Activated CD8-positive, alpha-beta T cell treated with anti-CD3 and anti-CD28 coated beads, Interleukin-2, amount 10 ng/mL, durations not matched to agents 7 days and 5 days (primary cell): ENCODE results near the gene SCUBE3. TPM values are rescaled to one million over a fixed set of nuclear protein-coding genes. Genes with fewer than 3 reads are reported as not detected.
A peak's percentile ranks its signal among the peaks of the same experiment; 100 is the strongest.

Experiments used
- ATAC-seq: fragments of 150-1000 bp; cut with Tn5 transposase; one replicate; pipeline ENCODE4 v1.10.0; 2021; ENCODE audit warnings: moderate library complexity
- CTCF ChIA-PET: fragments of 350-600 bp; sonication (Branson Sonifier 250); formaldehyde crosslinking; loops from one replicate; lab custom pipeline; 2021; ENCODE audit warnings: antibody characterized with exemption; lab: Charles Lee
- POLR2A ChIA-PET: fragments of 350-600 bp; sonication (Branson Sonifier 250); formaldehyde crosslinking; loops from one replicate; lab custom pipeline; 2021; ENCODE audit warnings: antibody characterized with exemption; lab: Charles Lee
- DNase-seq: peaks from one replicate; pipeline ENCODE4 v3.0.0-alpha.2; 2020
- H3K27ac Mint-ChIP-seq: one replicate; pipeline ENCODE4 v1.8.0; 2021; ENCODE audit warnings: mild to moderate bottlenecking, mixed read lengths
- H3K27me3 Mint-ChIP-seq: one replicate; pipeline ENCODE4 v1.8.0; 2021; ENCODE audit warnings: low read depth, mixed read lengths
- H3K36me3 Mint-ChIP-seq: one replicate; pipeline ENCODE4 v1.8.0; 2021; ENCODE audit warnings: low read depth, mixed read lengths
- H3K4me1 Mint-ChIP-seq: one replicate; pipeline ENCODE4 v1.8.0; 2021; ENCODE audit warnings: low read depth, mixed read lengths
- H3K4me3 Mint-ChIP-seq: one replicate; pipeline ENCODE4 v1.8.0; 2021; ENCODE audit warnings: mild to moderate bottlenecking, mixed read lengths
- H3K9me3 Mint-ChIP-seq: one replicate; pipeline ENCODE4 v1.8.0; 2022; ENCODE audit warnings: mixed read lengths; ENCODE audit not compliant: insufficient read depth
- total RNA-seq, 2 experiments: library from RNA; stranded (reverse); gene quantifications; one replicate each; pipeline ENCODE4 v1.2.3, GENCODE V29; 2021

SCUBE3 gene
- total RNA-seq, 2 experiments from 2014 or later: 0.03 TPM; not detected in 1

DNA sequence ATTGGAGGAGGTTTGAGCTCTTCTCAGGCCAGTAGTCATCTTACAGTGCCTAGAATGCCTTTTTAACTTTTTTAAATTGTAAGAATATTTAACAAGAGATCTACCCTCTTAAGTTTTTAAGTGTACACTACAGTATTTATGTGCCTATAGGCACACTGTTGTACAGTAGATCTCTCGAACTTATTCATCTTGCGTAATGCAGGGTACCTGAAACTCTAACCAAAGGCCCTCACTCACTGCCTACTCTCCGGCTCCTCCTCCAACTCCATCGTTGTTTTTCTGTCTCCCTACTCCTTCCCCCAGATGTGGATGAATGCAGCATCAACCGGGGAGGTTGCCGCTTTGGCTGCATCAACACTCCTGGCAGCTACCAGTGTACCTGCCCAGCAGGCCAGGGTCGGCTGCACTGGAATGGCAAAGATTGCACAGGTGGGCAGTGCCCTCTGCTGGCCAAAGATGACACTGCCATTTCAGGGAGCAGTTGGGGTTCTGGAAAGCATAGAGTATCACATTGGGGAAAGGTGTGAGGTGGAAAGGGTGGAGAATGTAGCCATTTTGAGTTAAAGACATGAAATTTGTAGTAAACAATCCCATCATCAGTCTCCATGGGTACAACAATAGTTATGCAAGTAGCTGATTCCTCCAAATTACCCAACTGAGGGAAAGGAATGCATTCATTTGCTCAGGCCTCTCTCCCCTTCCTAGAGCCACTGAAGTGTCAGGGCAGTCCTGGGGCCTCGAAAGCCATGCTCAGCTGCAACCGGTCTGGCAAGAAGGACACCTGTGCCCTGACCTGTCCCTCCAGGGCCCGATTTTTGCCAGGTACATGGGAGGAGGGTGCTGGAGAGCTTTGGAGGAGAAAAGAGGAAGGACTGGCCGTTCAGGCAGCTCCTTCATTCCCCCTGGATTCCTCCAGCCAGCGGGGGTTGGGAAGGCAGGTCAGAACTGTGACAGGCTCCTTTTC lies 27.4 kb downstream of the SCUBE3 start:
- H3K4me1 Mint-ChIP-seq: peaks cover 3% of the 10 kb centered on the region
- DNase-seq (peak; percentile 82), ATAC-seq (peak; percentile 86)
- no peak overlapping the region for H3K4me3 Mint-ChIP-seq
- H3K27ac Mint-ChIP-seq: no peak overlapping the region
- no peaks in the 10 kb centered on the region for H3K27me3 Mint-ChIP-seq
- H3K36me3 Mint-ChIP-seq: no peaks in the 10 kb centered on the region
- no peaks in the 10 kb centered on the region for H3K9me3 Mint-ChIP-seq
- ChIA-PET CTCF (interaction anchor here (0.5 to 4.0 kb wide), 51 partner anchors 8 to 628 kb away, joined by 3 to 54 read pairs (median 4); partner anchors contain the start of gene ZNF76), POLR2A (interaction anchor here (0.6 to 1.6 kb wide), 3 partner anchors 10 to 427 kb away, joined by 3 to 4 read pairs (median 4); no protein-coding TSS in a partner anchor)

DNA sequence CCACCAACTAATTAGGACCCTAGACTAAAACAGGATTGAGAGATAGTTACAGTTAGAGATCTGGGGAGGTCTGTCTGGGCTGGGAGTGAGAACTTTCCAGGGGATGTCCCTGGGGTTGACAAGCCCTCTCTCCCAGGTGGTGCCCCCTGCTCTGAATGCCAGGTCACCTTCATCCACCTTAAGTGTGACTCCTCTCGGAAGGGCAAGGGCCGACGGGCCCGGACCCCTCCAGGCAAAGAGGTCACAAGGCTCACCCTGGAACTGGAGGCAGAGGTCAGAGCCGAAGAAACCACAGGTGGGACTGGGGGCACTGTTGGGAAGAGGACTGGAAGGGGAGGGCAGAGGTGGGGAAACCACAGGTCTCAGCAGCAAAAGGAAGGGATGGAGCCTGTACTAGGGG lies 28.7 kb downstream of the SCUBE3 start:
- Mint-ChIP-seq H3K4me3 (no peak overlapping the region), H3K36me3 (no peaks in the 10 kb centered on the region), H3K27ac (no peak overlapping the region), H3K27me3 (no peaks in the 10 kb centered on the region), H3K4me1 (peaks cover 3% of the 10 kb centered on the region), H3K9me3 (no peaks in the 10 kb centered on the region)
- DNase-seq (no peak), ATAC-seq (no peak)
- ChIA-PET POLR2A (no interaction called here), CTCF (interaction anchor here (0.8 to 4.0 kb wide), 7 partner anchors 11 to 255 kb away, joined by 4 to 31 read pairs (median 13); no protein-coding TSS in a partner anchor)

DNA sequence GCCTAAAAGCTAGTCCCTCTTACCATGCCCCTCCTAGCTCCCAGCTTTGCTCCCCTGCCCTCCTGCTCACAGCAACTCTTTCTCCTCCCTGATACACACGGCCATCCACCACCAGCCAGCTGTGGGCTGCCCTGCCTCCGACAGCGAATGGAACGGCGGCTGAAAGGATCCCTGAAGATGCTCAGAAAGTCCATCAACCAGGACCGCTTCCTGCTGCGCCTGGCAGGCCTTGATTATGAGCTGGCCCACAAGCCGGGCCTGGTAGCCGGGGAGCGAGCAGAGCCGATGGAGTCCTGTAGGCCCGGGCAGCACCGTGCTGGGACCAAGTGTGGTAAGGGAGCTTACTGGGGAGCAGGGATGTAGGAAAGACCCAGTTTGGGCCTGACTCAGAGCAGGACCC lies 29.1 kb downstream of the SCUBE3 start:
- Mint-ChIP-seq H3K27ac (no peak overlapping the region), H3K9me3 (no peaks in the 10 kb centered on the region), H3K4me3 (no peak overlapping the region), H3K27me3 (no peaks in the 10 kb centered on the region), H3K36me3 (no peaks in the 10 kb centered on the region), H3K4me1 (peaks cover 8% of the 10 kb centered on the region)
- DNase-seq (no peak), ATAC-seq (no peak)
- POLR2A ChIA-PET: no interaction called here
- CTCF ChIA-PET: interaction anchor here (0.8 to 4.0 kb wide), 5 partner anchors 12 to 104 kb away, joined by 4 to 31 read pairs (median 5); no protein-coding TSS in a partner anchor

DNA sequence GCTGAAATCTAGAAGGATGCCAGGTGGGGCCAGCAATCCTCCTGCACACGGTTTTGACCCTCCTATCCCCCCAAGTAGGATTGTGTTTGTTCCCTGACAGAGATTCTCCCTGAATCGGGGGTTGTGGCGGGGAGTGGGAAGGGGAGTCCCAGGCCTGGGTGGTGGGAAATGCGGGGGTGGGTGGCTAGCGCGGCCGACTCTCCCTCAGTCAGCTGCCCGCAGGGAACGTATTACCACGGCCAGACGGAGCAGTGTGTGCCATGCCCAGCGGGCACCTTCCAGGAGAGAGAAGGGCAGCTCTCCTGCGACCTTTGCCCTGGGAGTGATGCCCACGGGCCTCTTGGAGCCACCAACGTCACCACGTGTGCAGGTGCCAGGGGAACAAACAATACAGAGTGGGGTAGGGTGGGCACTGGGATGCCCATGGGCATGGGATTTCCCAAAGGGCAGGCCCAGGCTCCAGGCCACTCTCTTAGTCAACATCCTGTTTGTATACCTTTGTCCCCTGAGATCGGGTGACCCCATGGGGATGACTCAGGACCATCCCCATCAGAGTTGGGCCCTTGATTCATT lies 29.7 kb downstream of the SCUBE3 start:
- ChIA-PET CTCF (interaction anchor here (1.4 kb wide), 1 partner anchor 15 kb away, joined by 4 read pairs; no protein-coding TSS in a partner anchor), POLR2A (no interaction called here)
- no peaks in the 10 kb centered on the region for H3K27me3 Mint-ChIP-seq
- no peak overlapping the region for H3K27ac Mint-ChIP-seq
- no peaks in the 10 kb centered on the region for H3K9me3 Mint-ChIP-seq
- H3K36me3 Mint-ChIP-seq: no peaks in the 10 kb centered on the region
- DNase-seq: no peak
- ATAC-seq: no peak
- peaks cover 12% of the 10 kb centered on the region for H3K4me1 Mint-ChIP-seq
- H3K4me3 Mint-ChIP-seq: no peak overlapping the region

DNA sequence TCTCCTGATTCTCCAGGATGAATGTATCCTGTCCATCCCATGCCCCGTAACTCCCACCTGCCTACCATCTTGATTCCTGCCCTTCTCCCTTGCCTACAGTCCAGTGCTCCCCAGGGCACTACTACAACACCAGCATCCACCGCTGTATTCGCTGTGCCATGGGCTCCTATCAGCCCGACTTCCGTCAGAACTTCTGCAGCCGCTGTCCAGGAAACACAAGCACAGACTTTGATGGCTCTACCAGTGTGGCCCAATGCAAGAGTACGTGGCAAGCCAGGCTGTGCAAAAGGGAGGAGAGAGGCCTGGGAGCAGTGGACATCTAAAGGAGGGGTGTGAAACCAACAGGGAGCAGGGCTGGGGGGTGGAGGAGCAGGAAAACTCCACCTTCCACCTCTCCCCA lies 30.8 kb downstream of the SCUBE3 start:
- ATAC-seq (no peak), DNase-seq (no peak)
- no peaks in the 10 kb centered on the region for H3K27me3 Mint-ChIP-seq
- ChIA-PET POLR2A (no interaction called here), CTCF (interaction anchor here (1.8 kb wide), 1 partner anchor 38 kb away, joined by 5 read pairs; no protein-coding TSS in a partner anchor)
- H3K27ac Mint-ChIP-seq: no peak overlapping the region
- no peak overlapping the region for H3K4me3 Mint-ChIP-seq
- H3K9me3 Mint-ChIP-seq: no peaks in the 10 kb centered on the region
- peaks cover 19% of the 10 kb centered on the region for H3K4me1 Mint-ChIP-seq
- H3K36me3 Mint-ChIP-seq: no peaks in the 10 kb centered on the region

DNA sequence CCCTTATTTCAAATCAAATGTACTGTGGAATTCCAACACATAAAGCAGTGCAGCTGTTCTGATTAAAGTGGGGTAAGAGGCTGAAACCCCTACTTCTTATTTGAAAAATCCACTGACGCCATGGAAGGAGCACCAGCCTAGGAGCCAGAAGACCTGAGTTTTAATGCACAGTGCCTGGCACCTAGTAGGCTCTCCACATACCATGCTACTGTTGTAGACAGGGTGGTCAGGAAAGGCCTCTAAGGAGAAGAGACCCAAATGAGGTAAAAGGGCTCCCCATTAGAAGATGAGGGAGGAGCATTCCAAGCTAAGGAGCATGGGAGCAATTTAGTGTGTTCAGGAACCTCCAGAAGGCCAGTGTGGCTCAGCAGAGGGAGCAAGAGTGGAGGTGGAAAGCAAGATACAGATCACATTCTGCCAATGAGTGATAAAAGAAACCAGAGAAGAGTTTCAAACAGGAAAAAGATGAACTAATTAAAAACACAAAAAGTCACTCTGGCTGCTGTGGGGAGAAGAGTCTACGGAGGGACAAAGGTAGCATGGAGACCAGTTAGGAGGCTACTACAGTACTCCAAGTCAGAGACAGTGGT lies 34.0 kb downstream of the SCUBE3 start:
- ChIA-PET POLR2A (interaction anchor here (0.9 kb wide), 1 partner anchor 12 kb away, joined by 3 read pairs; the partner anchor contains the start of gene ZNF76), CTCF (interaction anchor here (2.9 to 3.1 kb wide), 2 partner anchors 8 to 11 kb away, joined by 13 to 16 read pairs; partner anchors contain the start of gene ZNF76)
- peaks cover 2% of the 10 kb centered on the region for H3K36me3 Mint-ChIP-seq
- no peak overlapping the region for H3K4me3 Mint-ChIP-seq
- no peaks in the 10 kb centered on the region for H3K9me3 Mint-ChIP-seq
- no peaks in the 10 kb centered on the region for H3K27me3 Mint-ChIP-seq
- H3K27ac Mint-ChIP-seq: peak overlapping the region; percentile 40
- H3K4me1 Mint-ChIP-seq: peaks cover 18% of the 10 kb centered on the region
- DNase-seq (no peak), ATAC-seq (no peak)

DNA sequence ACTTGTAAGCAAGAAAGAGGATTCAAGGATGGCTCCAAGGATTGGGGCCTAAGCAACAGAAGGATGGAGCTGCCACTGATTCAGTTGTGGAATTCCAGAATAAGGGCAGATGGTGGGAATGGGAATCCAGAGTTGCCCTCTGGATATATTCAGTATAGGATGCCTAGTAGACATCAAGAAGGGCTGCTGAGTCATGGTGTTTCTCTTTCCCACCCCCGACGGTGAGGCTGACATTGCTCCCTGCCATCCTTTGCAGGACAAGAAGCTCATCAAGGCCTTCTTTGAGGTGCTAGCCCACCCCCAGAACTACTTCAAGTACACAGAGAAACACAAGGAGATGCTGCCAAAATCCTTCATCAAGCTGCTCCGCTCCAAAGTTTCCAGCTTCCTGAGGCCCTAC lies 34.5 kb downstream of the SCUBE3 start:
- POLR2A ChIA-PET: interaction anchor here (0.9 kb wide), 1 partner anchor 11 kb away, joined by 3 read pairs; the partner anchor contains the start of gene ZNF76
- Mint-ChIP-seq H3K9me3 (no peaks in the 10 kb centered on the region), H3K27me3 (no peaks in the 10 kb centered on the region), H3K36me3 (peaks cover 2% of the 10 kb centered on the region), H3K4me3 (no peak overlapping the region), H3K4me1 (peaks cover 18% of the 10 kb centered on the region), H3K27ac (peak overlapping the region; percentile 40)
- DNase-seq (no peak), ATAC-seq (no peak)
- CTCF ChIA-PET: interaction anchor here (2.9 to 3.1 kb wide), 2 partner anchors 8 to 10 kb away, joined by 13 to 16 read pairs; partner anchors contain the start of gene ZNF76

DNA sequence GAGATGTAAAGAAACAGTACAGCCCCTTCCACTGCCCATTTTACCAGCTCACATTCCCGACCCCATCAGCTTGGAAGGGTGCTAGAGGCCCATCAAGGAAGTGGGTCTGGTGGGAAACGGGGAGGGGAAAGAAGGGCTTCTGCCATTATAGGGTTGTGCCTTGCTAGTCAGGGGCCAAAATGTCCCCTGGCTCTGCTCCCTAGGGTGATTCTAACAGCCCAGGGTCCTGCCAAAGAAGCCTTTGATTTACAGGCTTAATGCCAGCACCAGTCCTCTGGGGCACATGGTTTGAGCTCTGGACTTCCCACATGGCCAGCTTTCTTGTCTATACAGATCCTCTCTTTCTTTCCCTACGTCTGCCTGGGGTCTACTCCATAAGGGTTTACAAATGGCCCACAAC lies 35.2 kb downstream of the SCUBE3 start:
- POLR2A ChIA-PET: interaction anchor here (0.6 to 0.9 kb wide), 2 partner anchors 10 to 192 kb away, joined by 3 to 6 read pairs; partner anchors contain the start of gene ZNF76
- DNase-seq (no peak), ATAC-seq (no peak)
- CTCF ChIA-PET: interaction anchor here (0.7 to 3.1 kb wide), 3 partner anchors 9 to 247 kb away, joined by 3 to 16 read pairs (median 13); partner anchors contain the start of gene ZNF76
- Mint-ChIP-seq H3K9me3 (no peaks in the 10 kb centered on the region), H3K36me3 (peaks cover 2% of the 10 kb centered on the region), H3K4me1 (peaks cover 18% of the 10 kb centered on the region), H3K27ac (peak overlapping the region; percentile 27), H3K27me3 (no peaks in the 10 kb centered on the region), H3K4me3 (no peak overlapping the region)

DNA sequence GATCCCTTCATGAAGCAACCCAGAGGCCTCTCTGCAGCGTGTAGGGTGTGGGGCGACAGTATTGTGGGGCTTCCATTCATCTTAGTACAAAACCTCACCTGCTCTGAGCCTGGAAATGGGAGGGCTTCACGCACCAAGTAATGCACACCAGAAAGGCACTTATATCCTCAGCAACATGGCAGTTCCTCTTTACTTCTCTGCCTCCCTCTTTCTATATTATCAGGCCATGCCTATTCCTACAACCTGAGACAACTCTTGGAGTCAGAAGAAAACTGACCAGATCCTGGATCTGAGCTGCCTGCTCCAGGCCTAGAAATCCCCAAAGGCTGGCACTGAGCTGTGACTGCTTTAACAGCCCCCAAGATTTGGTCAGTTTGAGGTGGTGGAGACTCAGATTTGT lies 38.2 kb downstream of the SCUBE3 start:
- no peaks in the 10 kb centered on the region for H3K27me3 Mint-ChIP-seq
- no peaks in the 10 kb centered on the region for H3K9me3 Mint-ChIP-seq
- no peak overlapping the region for H3K27ac Mint-ChIP-seq
- CTCF ChIA-PET: interaction anchor here (1.0 kb wide), 1 partner anchor 11 kb away, joined by 4 read pairs; no protein-coding TSS in a partner anchor
- ATAC-seq (no peak), DNase-seq (no peak)
- peaks cover 18% of the 10 kb centered on the region for H3K4me1 Mint-ChIP-seq
- no peak overlapping the region for H3K4me3 Mint-ChIP-seq
- peaks cover 2% of the 10 kb centered on the region for H3K36me3 Mint-ChIP-seq
- POLR2A ChIA-PET: no interaction called here

DNA sequence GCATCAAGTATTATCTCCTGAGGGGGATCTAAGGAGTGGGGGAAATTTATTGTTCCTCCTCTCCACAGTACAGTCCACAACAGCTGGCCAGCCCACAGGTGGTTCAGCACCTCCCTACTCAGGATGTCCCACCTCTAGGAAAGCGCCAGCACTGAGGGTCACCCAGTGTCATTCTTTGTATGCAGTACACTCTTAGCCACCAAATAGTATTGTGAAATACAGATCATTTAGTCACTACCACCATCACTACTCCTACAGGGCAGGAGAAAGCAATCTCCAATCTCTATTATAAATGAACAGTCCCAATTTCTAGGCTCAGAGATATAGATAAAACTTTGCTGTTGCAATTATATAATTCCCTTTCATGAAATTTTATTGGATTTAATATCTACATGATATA lies 39.5 kb downstream of the SCUBE3 start:
- peaks cover 12% of the 10 kb centered on the region for H3K4me1 Mint-ChIP-seq
- H3K4me3 Mint-ChIP-seq: no peak overlapping the region
- H3K36me3 Mint-ChIP-seq: peaks cover 2% of the 10 kb centered on the region
- ChIA-PET POLR2A (no interaction called here), CTCF (no interaction called here)
- no peak for ATAC-seq
- no peak overlapping the region for H3K27ac Mint-ChIP-seq
- H3K27me3 Mint-ChIP-seq: no peaks in the 10 kb centered on the region
- no peaks in the 10 kb centered on the region for H3K9me3 Mint-ChIP-seq
- no peak for DNase-seq

DNA sequence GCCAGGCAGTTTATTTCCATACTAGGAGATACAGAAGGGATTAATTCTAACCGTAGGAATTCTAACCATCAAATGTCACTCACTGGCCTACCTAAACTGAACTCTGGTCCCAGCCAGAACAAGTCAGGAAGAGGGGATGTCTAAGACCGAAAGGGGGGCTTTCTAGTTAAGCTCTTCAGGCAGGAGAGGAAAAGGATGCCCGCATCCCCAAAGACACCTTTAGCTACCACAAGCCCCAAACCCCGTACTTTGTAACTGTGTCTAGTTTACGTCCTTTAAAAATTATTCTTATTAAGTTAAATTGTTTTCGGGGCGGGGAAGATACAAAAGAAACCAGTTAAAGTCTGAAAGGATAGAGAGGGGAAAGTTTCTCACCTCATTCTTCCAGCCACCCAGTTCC lies 44.6 kb downstream of the SCUBE3 start:
- H3K27ac Mint-ChIP-seq: peak overlapping the region; percentile 92
- peak overlapping the region; percentile 97 for H3K4me3 Mint-ChIP-seq
- ChIA-PET CTCF (interaction anchor here (1.1 to 3.9 kb wide), 7 partner anchors 10 to 70 kb away, joined by 3 to 25 read pairs (median 4); no protein-coding TSS in a partner anchor), POLR2A (interaction anchor here (1.0 to 1.6 kb wide), 3 partner anchors 17 to 301 kb away, joined by 3 to 4 read pairs (median 3); no protein-coding TSS in a partner anchor)
- H3K9me3 Mint-ChIP-seq: no peaks in the 10 kb centered on the region
- H3K4me1 Mint-ChIP-seq: peaks cover 33% of the 10 kb centered on the region
- H3K27me3 Mint-ChIP-seq: no peaks in the 10 kb centered on the region
- no peak for ATAC-seq
- peaks cover 4% of the 10 kb centered on the region for H3K36me3 Mint-ChIP-seq
- DNase-seq: no peak
